Measurements from ENCODE around the gene C1orf167.

Gene C1orf167

DNA sequence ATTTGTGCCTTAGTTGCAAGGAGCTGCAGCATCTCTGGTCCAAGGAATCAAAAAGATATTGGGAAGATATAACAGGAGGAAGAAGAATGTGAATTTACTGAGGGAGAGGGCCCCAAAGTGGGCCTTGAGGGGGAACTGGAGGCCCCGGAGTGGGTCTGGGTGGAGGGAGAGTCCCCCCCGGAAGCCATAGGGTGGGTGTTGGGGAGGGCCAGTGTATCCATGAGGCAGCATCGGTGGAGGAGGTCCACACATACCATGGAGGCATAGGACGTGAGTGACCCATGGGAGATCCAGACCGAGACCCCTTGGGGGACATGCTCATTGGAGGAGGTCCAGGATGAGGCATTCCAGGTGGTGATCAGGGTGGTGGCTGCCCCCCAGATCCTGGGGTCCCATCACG lies 708 bp upstream of the C1orf167 start:
- DNase-seq (ENCODE audit: low read depth in 2 of 2) = no peak

DNA sequence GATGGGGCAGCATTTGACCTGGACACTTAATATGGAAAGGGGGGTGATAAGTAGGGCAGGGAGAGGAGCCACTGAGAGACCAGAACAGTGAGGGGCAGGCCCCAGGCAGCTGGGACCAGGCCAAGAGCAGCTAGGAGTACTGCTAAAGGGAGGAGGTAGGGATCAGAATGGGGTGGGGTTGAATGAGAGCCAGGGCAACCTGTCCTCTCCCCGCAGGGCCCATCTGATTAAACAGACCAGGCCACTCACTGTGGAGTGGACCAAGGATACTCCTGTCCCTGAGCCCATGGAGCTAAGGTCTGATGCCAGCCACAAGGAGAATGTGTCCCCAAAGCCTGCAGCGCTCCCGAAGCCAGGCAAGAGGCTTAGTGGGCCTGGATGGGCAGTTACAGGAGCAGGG lies 2.1 kb downstream of the C1orf167 start:
- DNase-seq (ENCODE audit: low read depth in 2 of 2) = no peak

DNA sequence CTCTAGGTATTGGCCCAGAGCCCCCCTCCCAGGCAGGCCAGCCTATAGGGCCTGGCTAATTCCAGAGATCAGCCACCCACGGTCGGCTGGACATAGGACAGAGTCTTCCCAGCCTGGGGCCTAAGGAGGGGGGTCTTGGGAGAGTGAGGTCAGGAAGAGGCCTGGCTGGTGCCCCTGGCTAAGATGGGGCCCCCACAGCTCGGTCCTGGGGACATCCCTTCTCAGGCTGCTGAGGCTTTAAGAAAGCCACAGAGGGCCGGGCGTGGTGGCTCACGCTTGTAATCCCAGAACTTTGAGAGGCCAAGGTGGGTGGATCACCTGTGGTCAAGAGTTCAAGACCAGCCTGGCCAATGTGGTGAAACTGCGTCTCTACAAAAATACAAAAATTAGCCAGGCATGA lies 2.5 kb downstream of the C1orf167 start:
- DNase-seq (ENCODE audit: low read depth in 2 of 2) = no peak

DNA sequence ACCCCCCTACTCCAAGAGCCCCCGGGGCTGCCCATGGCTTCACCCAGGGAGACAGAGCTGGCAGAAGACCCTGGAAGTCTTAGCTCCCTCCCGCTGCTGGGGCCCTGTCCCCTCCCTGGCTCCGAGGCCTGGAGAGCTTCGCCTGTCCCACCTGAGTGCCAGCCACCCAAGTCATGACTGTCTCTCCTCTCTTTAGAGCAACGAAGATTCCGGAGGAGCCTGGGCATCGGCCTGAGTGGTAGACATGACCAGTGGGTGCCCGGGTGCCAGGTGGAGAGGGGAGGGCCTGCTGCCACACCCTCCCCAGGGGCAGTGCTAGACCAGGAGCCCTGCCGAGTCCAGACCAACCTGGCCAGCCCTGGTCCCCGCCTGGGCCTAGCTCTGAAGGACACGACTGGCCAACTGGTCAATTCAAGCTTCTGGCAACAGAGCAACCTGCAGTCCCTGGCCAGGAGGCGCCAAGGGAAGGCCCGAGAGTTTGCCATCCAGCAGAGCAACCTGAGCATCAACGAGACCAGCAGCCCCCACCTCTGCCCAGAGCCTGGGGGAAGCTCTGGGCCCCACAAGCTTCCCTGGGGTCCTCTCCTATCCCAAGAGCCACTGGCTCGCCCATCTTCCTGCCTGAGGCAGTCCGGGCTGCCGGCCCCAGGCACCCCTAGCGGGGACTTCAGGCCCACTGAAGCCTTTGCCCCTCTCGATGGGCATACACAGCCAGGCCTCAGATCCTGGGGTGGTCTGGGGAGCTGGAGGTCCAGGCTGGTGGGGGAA lies 3.9 kb downstream of the C1orf167 start:
- no peak for DNase-seq (ENCODE audit: low read depth in 2 of 2)

DNA sequence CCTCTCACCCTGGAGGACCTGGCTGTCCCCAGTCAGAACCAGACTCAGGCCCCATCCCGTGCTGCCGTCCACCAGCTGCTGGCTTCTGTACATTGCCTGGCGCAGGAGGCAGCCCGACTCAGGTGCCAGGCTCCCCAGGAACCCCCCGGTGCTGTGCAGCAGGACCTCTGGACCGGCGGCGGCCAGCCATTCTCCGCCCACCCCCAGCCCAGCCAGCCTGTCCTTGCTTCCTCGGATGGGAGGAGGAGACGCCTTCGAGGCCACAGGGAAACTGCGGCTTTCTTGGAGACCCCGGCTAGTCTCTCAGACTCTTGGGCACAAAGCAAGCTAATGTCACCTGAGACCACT lies 4.4 kb downstream of the C1orf167 start:
- no peak for DNase-seq (ENCODE audit: low read depth in 2 of 2)

DNA sequence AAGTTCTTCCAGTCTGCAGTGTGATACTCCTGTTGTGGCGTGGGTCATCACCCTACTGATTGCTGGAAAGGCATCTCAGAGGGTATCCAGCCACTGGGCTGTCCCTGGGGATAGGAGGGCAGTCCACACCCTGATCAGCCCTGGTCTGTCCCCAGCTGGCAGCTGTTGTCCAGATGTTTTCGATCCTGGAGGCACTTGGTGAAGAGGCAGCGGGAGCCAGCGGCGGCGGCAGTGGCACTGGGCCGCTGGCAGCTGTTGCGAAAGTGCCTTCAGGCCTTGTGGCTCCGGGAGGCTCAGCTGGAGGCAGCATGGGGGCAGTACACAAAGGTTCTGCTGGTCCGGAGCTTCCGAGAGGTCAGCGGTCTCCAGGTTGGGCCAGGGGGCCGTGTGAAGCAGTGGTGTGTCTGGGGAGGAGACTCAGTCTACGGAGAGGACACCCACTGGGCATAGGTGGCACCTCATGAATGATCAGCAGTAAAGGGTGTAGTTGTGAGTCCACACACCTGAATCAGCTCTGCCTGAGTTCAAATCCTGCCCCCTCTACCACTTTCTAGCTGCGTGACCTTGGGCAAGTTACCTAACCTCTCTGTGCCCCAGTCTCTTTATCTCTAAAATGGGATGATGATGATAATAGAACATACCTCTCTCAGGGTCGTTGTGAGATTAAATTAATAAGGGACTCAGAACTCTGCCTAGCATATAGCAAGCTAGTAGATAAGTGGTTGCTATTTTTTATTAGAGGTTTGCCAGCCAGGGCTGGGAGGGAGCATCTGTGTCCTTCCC lies 6.1 kb downstream of the C1orf167 start:
- no peak for DNase-seq (ENCODE audit: low read depth in 2 of 2)

DNA sequence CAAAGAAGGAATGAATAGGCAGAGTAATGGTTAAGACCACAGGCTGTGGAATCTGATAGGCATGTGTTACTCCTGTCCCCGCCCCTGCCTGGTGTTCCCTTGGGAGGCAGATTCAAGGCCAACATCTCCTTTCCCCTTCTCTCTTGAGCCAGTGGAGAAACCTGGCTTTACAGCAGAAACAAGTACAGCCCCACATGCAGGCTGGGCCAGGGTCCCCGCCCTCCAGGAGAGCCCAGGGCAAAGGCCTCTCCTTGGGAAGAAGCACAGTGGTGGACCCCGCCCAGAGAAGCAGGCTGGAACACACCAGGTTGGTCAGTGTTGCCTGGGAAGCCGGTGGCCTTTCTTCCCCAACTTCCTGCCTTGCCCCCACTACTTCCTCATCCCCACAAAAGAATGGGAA lies 6.8 kb downstream of the C1orf167 start:
- no peak for DNase-seq (ENCODE audit: low read depth in 2 of 2)

DNA sequence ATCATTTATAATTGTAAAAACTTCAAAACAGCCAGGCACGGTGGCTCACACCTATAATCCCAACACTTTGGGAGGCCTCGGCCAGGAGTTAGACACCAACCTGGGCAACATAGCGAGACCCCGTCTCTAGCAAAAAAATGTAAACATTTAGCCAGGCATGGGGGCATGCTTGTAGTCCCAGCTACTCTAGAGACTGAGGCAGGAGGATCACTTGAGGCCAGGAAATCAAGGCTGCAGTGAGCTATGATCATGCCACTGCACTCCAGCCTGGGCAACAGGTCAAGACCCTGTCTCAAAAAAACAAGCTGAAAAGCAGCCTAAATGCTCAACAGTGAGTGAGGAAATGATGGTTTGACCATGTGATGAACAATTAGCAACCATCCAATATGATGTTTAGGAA lies 7.3 kb downstream of the C1orf167 start:
- no peak for DNase-seq (ENCODE audit: low read depth in 2 of 2)

DNA sequence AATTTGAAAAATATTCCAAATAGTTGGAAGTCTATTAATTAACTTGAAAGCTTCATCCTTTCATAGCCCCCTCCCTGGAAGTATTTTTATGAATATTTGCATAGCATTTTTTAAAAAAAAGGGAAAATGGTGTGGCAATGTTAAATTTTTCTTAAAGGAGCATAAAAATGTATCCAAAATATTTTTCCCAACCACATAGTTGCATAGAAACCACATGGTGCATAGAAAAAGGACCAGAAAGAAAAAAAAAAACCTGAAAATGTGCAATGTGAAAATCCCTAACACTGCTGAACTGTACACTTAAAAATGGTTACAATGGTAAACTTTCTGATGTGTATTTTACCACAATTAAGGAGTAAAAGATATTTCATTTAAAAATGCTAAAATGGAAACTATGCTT lies 8.0 kb downstream of the C1orf167 start:
- no peak for DNase-seq (ENCODE audit: low read depth in 2 of 2)

DNA sequence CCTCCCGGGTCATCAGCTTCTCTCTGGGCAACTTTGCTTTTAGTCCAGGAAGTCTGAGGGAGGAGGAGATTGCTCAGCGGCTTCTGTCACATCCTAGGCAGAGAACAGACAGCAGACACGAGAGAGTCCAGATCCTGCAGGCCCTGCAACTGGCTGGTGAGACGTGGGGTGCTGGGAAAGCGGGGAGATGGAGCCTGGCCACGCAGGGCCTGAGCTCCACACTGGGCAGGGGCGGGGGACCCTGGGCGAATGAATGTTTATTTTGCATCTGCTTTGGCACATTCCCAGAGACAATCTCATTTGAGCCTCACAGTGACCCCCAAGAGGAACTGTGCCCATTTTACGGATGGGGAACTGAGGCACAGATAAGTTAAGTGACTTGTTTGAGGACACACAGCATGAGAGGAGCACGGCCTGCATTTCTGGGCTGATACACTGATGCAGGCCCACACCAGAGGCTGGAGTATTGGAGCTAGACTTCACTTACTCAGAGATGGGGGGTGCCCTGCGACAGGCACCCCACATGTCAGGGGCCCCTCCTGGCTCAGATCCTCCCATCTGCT lies 9.6 kb downstream of the C1orf167 start:
- DNase-seq (ENCODE audit: low read depth in 2 of 2) = no peak

DNA sequence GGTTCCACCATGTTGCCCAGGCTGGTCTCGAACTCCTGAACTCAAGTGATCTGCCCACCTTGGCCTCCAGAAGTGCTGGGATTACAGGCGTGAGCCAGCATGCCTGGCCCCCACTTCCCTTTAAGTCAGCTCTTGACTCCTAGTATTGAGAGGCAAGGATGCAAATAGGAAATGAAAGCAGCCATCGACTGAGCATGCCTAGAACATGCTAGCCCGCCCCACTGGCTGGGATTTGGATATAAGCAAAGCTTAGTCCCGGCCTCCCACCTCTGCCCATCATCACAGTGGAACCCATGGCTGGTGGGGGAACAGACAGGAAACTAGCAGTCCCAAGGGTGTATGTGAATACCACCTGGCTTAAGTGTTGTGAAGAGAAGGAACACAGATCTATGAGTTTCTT lies 10.5 kb downstream of the C1orf167 start:
- no peak for DNase-seq (ENCODE audit: low read depth in 2 of 2)

DNA sequence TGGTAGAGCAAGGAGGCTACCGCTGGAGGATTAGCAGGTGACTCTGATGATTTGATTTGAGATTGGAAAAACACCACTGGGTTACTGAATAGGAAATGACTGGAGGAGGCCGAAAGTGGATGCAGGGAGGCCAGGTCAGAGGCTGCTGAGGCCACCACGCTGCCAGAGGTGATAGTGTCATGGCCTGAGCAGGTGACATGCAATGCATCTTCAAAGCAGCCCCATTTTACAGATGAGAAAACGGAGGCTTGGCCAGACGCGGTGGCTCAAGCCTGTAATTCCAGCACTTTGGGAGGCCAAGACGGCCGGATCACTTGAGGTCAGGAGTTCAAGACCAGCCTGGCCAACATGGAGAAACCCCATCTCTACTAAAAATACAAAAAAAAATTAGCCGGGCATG lies 12.8 kb downstream of the C1orf167 start:
- DNase-seq (ENCODE audit: low read depth in 2 of 2) = no peak

DNA sequence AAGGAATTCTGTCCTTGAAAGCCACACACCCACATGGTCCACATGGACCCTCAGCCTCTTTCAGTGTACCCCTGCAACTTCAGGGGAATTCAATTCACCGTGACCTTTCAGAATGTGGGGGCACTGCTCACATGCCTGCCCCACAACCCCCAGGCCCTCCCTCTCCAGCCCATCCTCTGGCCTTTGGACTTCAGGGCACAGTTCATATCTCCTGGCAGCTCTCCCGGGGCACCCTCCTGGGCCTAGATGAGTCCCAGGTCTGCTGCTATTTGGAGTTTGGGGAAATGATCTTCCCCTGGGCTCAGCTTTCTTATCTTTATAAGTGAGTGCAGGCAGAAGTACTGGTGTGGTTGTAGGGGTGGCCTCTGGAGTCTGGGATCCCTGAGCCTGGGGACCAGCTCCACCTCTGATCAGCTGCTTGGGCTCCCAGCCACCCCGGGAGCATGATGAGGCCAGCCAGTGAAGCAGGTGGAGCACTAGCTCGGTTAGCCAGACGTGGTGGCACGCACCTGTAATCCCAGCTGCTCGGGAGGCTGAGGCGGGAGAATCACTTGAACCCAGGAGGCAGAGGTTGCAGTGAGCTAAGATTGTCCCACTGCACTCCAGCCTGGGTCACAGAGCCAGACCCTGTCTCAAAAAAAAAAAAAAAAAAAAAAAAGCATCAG lies 15.8 kb downstream of the C1orf167 start:
- no peak for DNase-seq (ENCODE audit: low read depth in 2 of 2)

DNA sequence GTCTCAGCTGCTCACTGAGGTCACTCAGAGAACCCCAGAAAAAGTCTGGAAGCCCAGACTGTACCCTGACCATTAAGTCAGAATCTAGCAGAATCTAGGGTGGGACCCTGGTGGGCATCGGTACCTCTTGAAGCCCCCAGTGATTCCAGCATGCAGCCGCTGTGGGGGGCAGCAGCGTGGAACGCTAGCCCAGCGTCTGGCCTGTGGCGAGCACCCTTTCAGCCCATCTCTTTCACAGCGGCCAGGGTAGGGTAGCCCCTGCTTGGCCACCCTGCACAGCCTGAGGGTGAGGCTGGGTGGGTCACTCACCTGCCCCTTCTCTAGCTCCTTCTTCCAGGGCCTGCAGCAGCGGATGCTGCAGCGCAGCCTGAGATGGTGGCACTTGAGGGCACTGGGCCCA lies 16.3 kb downstream of the C1orf167 start:
- DNase-seq (ENCODE audit: low read depth in 2 of 2) = no peak

DNA sequence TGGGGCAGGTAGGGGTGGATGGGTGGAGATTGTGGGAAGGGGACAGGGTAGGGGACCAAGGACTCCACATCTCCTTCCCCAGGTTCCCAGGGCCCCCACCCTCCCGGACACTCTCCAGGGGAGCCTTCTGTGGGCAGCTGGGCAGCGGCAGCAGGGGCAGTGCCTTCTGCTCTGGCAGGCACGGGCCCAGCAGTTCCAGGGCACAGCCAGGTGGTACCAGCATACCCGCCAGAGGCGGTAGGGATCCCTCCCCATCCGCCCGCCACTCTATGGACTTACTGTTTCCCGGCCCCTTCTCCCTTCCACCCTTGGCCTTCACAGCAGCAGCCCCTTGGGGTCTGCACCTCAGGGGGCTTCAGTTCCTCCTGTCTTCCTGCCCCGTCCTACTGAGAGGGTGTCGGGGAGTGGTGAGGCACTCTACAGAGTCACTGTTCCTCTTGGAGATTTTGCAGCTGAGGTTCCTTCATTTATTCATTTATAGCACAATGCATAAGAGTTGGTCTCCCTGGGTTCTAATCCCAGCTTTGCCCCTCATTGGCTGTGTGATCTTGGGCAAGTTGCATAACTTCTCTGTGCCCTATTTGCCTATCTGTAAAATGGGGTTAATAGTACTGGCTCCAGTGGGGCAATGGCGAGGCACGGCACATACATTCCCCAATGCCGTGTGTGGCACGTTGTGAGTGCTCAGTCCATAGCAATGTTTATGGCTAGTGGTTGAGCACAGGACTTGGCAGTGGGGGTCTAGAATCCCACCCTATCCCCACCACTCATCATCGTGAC lies 17.0 kb downstream of the C1orf167 start:
- DNase-seq (ENCODE audit: low read depth in 2 of 2) = no peak

DNA sequence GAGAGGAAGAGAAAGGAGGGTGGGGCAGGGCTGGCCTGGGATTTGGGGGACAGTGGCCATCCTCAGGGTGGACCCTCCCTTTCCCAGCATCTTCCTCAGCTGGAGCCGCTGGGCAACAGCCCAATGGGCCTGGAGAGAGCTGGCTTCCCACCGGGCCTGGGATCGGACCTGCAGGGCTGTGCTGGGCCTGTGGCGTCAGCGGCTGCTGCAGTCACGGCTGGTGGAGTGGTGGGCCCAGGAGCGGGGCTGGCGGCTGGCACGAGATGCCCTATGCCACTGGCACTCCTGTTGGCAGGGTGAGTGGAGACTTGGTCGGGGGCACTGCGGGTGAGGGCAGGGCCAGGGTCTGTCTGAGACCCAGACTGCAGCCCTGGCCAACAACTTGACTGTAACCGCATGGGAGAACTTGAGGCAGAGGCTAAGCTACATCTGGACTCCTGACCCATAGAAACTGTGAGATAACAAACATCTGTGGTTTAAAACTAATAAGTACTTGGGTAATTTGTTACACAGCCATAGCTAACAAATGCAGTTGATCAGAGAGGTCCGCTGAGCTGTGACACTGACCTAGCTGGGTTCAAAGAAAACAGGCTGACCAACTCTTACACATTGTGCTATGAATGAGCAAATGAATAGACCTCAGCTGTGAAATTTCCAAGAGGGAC lies 17.9 kb downstream of the C1orf167 start:
- no peak for DNase-seq (ENCODE audit: low read depth in 2 of 2)

DNA sequence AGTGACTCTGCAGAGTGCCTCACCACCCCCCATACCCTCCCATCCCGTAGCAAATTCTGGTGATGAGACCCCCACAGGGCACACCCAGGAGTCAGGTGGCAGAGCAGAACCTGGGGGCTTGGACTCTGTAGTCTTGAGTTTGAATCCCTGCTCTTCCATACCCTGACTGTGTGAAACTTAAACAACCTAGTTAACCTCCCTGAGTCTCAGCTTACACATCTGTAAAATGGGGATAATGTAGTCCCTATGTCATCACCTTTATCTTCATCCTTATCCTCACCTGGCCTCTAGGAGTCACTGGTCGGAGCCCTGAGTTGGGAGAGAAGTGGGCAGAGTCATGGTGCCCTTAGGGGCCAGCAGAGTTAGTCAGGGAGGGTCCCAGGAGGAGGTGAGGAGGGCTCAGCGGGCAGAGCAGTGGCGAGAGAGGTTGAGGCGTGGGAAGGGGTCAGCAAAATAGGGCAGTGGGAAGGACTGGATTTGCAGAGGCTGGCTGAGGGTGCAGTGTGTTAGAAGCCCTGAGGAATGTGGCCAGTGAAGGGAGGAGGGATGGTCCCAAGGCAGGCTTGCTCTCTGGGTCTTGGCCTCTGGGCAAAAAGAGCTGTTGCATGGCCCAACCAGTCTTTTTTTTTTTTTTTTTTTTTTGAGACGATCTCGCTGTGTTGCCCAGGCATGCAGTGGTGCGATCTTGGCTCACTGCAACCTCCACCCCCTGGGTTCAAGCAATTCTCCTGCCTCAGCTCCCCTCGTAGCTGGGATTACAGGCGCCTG lies 18.6 kb downstream of the C1orf167 start:
- DNase-seq (ENCODE audit: low read depth in 2 of 2) = no peak

DNA sequence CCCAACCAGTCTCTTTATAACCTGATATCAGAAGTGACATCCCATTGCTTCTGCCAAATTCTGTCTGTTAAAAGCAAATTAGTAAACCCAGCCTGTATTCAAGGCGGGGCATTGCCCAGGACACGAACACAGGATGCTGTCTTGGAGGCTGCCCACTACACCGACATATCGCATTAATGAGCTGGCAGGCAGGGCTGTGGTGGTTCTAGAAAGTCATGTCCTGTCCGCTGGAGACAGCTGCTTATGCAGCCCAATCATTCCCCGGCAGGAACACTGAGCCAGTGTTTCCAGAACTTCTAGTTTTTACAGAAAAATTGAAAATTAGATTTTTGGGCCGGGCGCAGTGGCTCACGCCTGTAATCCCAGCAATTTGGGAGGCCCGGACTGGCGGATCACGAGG lies 19.3 kb downstream of the C1orf167 start:
- no peak for DNase-seq (ENCODE audit: low read depth in 2 of 2)

DNA sequence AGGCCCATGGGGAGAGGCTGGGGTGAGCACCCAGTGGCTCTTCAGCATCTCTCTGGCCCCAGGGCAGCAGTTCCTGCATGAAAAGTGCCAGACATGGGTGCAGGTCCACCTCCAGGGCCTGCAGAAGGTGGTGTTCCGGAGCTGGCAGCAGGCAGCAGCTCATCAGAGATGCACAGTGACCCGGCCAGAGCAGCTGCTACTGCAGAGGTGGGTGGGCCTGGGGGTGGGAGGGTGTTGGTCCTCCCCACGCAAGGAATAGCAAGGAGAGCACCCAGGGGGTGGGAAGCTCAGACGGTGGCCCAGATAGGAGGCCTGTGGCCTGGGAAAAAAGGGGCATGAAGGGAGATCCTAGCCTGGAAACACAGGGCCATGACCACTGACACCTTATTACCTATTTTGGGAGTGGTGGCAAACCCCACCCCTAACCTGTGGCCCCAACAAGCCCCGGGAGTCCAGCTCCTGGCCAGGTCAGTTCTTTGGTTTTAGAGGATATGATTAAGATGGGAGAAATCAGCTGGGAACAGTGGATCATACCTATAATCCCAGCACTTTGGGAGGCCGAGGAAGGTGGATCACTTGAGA lies 20.2 kb downstream of the C1orf167 start:
- no peak for DNase-seq (ENCODE audit: low read depth in 2 of 2)

DNA sequence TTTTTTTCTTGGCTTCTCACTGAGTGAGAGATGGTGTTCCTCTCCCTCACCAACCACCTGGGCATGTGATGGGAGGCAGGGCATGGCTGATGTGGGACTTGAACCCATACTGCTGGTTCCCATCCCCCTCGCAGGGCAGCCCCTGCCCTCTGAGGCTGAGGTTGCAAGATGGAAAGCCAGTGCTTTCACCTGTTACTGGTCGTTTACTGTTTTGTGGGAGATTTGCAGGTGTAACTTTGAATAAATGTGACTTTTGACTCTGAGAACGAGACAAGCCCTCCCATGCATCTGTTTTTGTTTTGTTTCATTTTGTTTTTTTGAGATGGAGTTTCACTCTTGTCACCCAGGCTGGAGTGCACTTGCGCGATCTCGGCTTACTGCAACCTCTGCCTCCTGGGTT lies 21.6 kb downstream of the C1orf167 start:
- DNase-seq (ENCODE audit: low read depth in 2 of 2) = no peak

Data from stimulated activated CD8-positive, alpha-beta memory T cell treated with anti-CD3 and anti-CD28 coated beads, Interleukin-7, amount 100 ng/mL, for 1 hour (primary cell).